Psoas muscle (tissue), 8 donors: ENCODE results near the gene ZBTB16. TPM values are rescaled to one million over a fixed set of nuclear protein-coding genes. Genes with fewer than 3 reads are reported as not detected.

ENCODE experiments used
- ATAC-seq, 4 donors: fragments of 200-7000 bp; cut with Tn5 transposase; one replicate each; pipeline ENCODE4 v1.9.1; 2020; ENCODE audit warnings: moderate library complexity in 3 of 4, mild to moderate bottlenecking in 2 of 4
- DNase-seq, 2 donors: peaks; one replicate each; pipeline ENCODE4 v3.0.0-alpha.2; 2020
- H3K27ac ChIP-seq: fragments of 200-600 bp; one replicate; pipeline ENCODE4 v1.8.0; 2022
- H3K27me3 ChIP-seq, 3 donors: fragments of 200-600 bp in 1 of 3; one replicate each; pipeline versions ENCODE4 v1.6.1 to v1.8.0; 2013 to 2022; ENCODE audit warnings: low read length in 2 of 3, mild to moderate bottlenecking in 2 of 3, moderate library complexity in 1 of 3; ENCODE audit not compliant: insufficient read depth in 3 of 3
- H3K36me3 ChIP-seq, 2 donors: fragments of 200-600 bp in 1 of 2; one replicate each; pipeline versions ENCODE4 v1.6.1 to v1.8.0; 2013 to 2022; ENCODE audit warnings: low read depth in 1 of 2, mild to moderate bottlenecking in 1 of 2, moderate library complexity in 1 of 2; ENCODE audit not compliant: insufficient read depth in 1 of 2
- H3K4me1 ChIP-seq: fragments of 200-600 bp; one replicate; pipeline ENCODE4 v1.8.0; 2022
- H3K4me3 ChIP-seq: fragments of 200-600 bp; one replicate; pipeline ENCODE4 v1.8.0; 2022; ENCODE audit warnings: mild to moderate bottlenecking
- H3K9me3 ChIP-seq: fragments of 200-600 bp; one replicate; pipeline ENCODE4 v1.8.0; 2022
- CTCF ChIP-seq: fragments of 200-600 bp; IDR thresholded peaks from one replicate; pipeline ENCODE4 v1.8.0; 2022; ENCODE audit warnings: antibody characterized with exemption
- WGBS, 3 donors: extraction: QIAGEN DNeasy Blood & Tissue Kit; methylation state at CpG; one replicate each; pipeline versions ENCODE4 v1.1.6 to v1.1.7; 2013; 5-methylcytosine and 5-hydroxymethylcytosine counted together
- intact Hi-C, 2 donors: fragments of 100-400 bp; cut with DNase I; formaldehyde crosslinking; loops; one replicate each; pipeline versions ENCODE4 v1.11.0 to v1.14.2; 2022
- polyA plus RNA-seq, 3 donors: library from polyadenylated mRNA; stranded (reverse); fragments of 200-250 nt; gene quantifications; one replicate each; pipeline ENCODE4 v1.2.3, GENCODE V29; 2013
- total RNA-seq, 4 donors: library from RNA; stranded (reverse); fragmentation: NEBNext Ultra II Directional in 2 of 4; extraction: Animal tissue kit (Norgen Biotek cat#: 25700) in 2 of 4; gene quantifications; one replicate each; pipeline versions ENCODE4 v1.2.1 to v1.2.4, GENCODE V29; 2021 to 2023
- donor health status: healthy with polysubstance abuse.
- donor health status: DM: no; HTN: no; CAD: no; lungs with moderate emphysema.
- donor health status: Bipolar disorder and iron deficiency.
- donor health status: healthy.
- donor health status: DM: yes; HTN: yes; CAD: no.
- donor health status: DM: no; HTN: no; CAD: no.
- donor health status: DM: no; HTN: no; CAD: no.
- donor health status: DM: yes; HTN: yes; CAD: no.

The ZBTB16 gene
- total and polyA plus RNA-seq, 7 donors: 11.7 to 299 (median 89.8) TPM

- peaks cover 97% of the 10 kb centered on the region for H3K4me1 ChIP-seq
- DNase-seq (peak in 1 of 2 donors; percentile 74), ATAC-seq (peak in 3 of 4 donors; percentile 5 to 10 (median 5))
- 51 to 55% (median 53%) methylated on average over 6 of the region's 6 CpGs for WGBS, 3 donors
- H3K27ac ChIP-seq: peak overlapping the region; percentile 99
- intact Hi-C loops: no loop called here
- H3K4me3 ChIP-seq: no peak overlapping the region
- no peak for TF ChIP-seq CTCF
- H3K36me3 ChIP-seq: no peaks in the 10 kb centered on the region
- H3K9me3 ChIP-seq: no peaks in the 10 kb centered on the region
- no peaks in the 10 kb centered on the region for H3K27me3 ChIP-seq
Observed at GRCh38 chr11:114137838-114138237, 78.3 kb downstream of the ZBTB16 start.

- Histone ChIP-seq H3K27ac (peak overlapping the region; percentile 99), H3K27me3 (no peaks in the 10 kb centered on the region), H3K9me3 (no peaks in the 10 kb centered on the region), H3K4me3 (no peak overlapping the region), H3K4me1 (peaks cover 97% of the 10 kb centered on the region), H3K36me3 (no peaks in the 10 kb centered on the region)
- TF ChIP-seq CTCF: no peak
- WGBS, 3 donors: 78 to 95% (median 79%) methylated on average over 4 of the region's 4 CpGs
- DNase-seq (no peak), ATAC-seq (no peak)
- intact Hi-C loops: no loop called here
Observed at GRCh38 chr11:114138411-114138810, 78.9 kb downstream of the ZBTB16 start.

- no peak for TF ChIP-seq CTCF
- peak overlapping the region; percentile 99 for H3K27ac ChIP-seq
- H3K4me1 ChIP-seq: peaks cover 96% of the 10 kb centered on the region
- peak in 1 of 4 donors; percentile 5 for ATAC-seq
- WGBS, 3 donors: 64 to 75% (median 67%) methylated on average over 13 of the region's 13 CpGs
- intact Hi-C loops: no loop called here
- peak in 1 of 2 donors; percentile 54 for DNase-seq
- H3K36me3 ChIP-seq: no peaks in the 10 kb centered on the region
- no peaks in the 10 kb centered on the region for H3K27me3 ChIP-seq
- no peak overlapping the region for H3K4me3 ChIP-seq
- H3K9me3 ChIP-seq: no peaks in the 10 kb centered on the region
Observed at GRCh38 chr11:114140826-114141225, 81.3 kb downstream of the ZBTB16 start.

GRCh38 chr11:114141863-114142580 is 82.5 kb downstream of the ZBTB16 start:
- DNase-seq (no peak), ATAC-seq (peak in 3 of 4 donors; percentile 2 to 12 (median 4))
- H3K27ac ChIP-seq: peak overlapping the region; percentile 99
- intact Hi-C loops: no loop called here
- H3K4me3 ChIP-seq: no peak overlapping the region
- no peaks in the 10 kb centered on the region for H3K36me3 ChIP-seq
- H3K9me3 ChIP-seq: no peaks in the 10 kb centered on the region
- peaks cover 96% of the 10 kb centered on the region for H3K4me1 ChIP-seq
- no peak for TF ChIP-seq CTCF
- WGBS, 3 donors: 57 to 67% (median 61%) methylated on average over 10 of the region's 10 CpGs
- no peaks in the 10 kb centered on the region for H3K27me3 ChIP-seq

GRCh38 chr11:114142707-114143106 is 83.2 kb downstream of the ZBTB16 start:
- no peaks in the 10 kb centered on the region for H3K27me3 ChIP-seq
- intact Hi-C loops: no loop called here
- no peak overlapping the region for H3K4me3 ChIP-seq
- no peak for TF ChIP-seq CTCF
- ATAC-seq (no peak), DNase-seq (peak in 1 of 2 donors; percentile 42)
- no peaks in the 10 kb centered on the region for H3K9me3 ChIP-seq
- H3K36me3 ChIP-seq: no peaks in the 10 kb centered on the region
- 59 to 70% (median 62%) methylated on average over 6 of the region's 6 CpGs for WGBS, 3 donors
- H3K27ac ChIP-seq: peak overlapping the region; percentile 99
- H3K4me1 ChIP-seq: peaks cover 96% of the 10 kb centered on the region
